SK-N-MC (cell line): Measurements from ENCODE around the gene IRF8.

Experiments used
- DNase-seq: peaks from one replicate; pipeline ENCODE4 v3.0.0-alpha.2; 2011; ENCODE audit warnings: low read depth, low spot score
- H3K27ac ChIP-seq: fragments of 200-600 bp; sonication (generic); 2 replicates; pipeline ENCODE4 v1.5.1; 2016; ENCODE audit warnings: mixed run types
- H3K36me3 ChIP-seq: fragments of 200-600 bp; sonication (generic); 2 replicates; pipeline ENCODE4 v1.6.1; 2017; ENCODE audit warnings: antibody characterized with exemption, low read length, mixed read lengths; ENCODE audit not compliant: insufficient read depth
- H3K4me3 ChIP-seq: fragments of 200-600 bp; sonication (generic); 2 replicates; pipeline ENCODE4 v1.5.1; 2016
- H3K9ac ChIP-seq: fragments of 200-600 bp; sonication (generic); 2 replicates; pipeline ENCODE4 v1.8.0; 2017; ENCODE audit warnings: mixed run types, mixed read lengths; ENCODE audit not compliant: insufficient read length
- H3K9me3 ChIP-seq: fragments of 200-600 bp; sonication (generic); 2 replicates; pipeline ENCODE4 v1.6.1; 2017; ENCODE audit warnings: low read depth, mild to moderate bottlenecking, antibody characterized with exemption, low read length, moderate library complexity, mixed read lengths
- EZH2 ChIP-seq: fragments of 200-600 bp; sonication (generic); IDR thresholded peaks from one replicate; pipeline ENCODE4 v1.6.1; 2017; ENCODE audit warnings: antibody characterized with exemption
- FOXP2 ChIP-seq: optimal IDR thresholded peaks from 2 replicates; pipeline ENCODE3; 2011; ENCODE audit warnings: mild to moderate bottlenecking, moderate library complexity; ENCODE audit not compliant: insufficient read depth; ENCODE audit errors: extremely low read length, control extremely low read depth
- POLR2AphosphoS5 ChIP-seq: IDR thresholded peaks from 2 replicates; pipeline ENCODE4 v1.6.1; 2012; ENCODE audit warnings: mild to moderate bottlenecking, low read depth, low read length, borderline replicate concordance

IRF8 gene

GRCh38 chr16:85944572-85945423 is 45.8 kb downstream of the IRF8 start:
- Histone ChIP-seq H3K4me3 (no peak overlapping the region), H3K9me3 (no peaks in the 10 kb centered on the region), H3K9ac (no peak overlapping the region), H3K36me3 (no peaks in the 10 kb centered on the region), H3K27ac (no peak overlapping the region)
- no peak for DNase-seq
- TF ChIP-seq EZH2 (no peak), FOXP2 (no peak), POLR2AphosphoS5 (no peak)

DNA sequence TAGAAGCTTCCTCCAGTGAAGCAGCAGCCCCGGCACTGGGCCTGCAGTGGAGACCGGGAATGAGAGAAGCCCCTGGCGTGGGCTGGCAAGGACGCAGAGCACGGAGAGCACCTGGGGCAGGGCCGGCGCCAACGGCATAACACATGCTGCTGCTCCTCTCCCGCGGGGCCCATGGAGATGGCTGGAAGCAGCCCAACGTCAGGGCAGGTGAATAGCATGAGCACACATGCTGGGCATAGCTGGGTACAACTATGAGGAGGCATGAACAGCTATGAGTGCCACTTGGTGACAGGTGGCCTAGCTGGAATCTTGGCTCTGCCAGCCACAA is 46.4 kb downstream of the IRF8 start:
- TF ChIP-seq FOXP2 (no peak), POLR2AphosphoS5 (no peak), EZH2 (no peak)
- no peak overlapping the region for H3K9ac ChIP-seq
- H3K36me3 ChIP-seq, result no peaks in the 10 kb centered on the region
- no peaks in the 10 kb centered on the region for H3K9me3 ChIP-seq
- no peak overlapping the region for H3K27ac ChIP-seq
- DNase-seq, result no peak
- H3K4me3 ChIP-seq, result no peak overlapping the region

- no peak for DNase-seq
- Histone ChIP-seq H3K9me3 (no peaks in the 10 kb centered on the region), H3K4me3 (no peak overlapping the region), H3K9ac (no peak overlapping the region), H3K36me3 (no peaks in the 10 kb centered on the region), H3K27ac (no peak overlapping the region)
- TF ChIP-seq EZH2 (no peak), FOXP2 (no peak), POLR2AphosphoS5 (no peak)
These were observed 47.7 kb downstream of the IRF8 start for GRCh38 chr16:85946541-85947124.

- Histone ChIP-seq H3K4me3 (no peak overlapping the region), H3K27ac (no peak overlapping the region), H3K9me3 (no peaks in the 10 kb centered on the region), H3K9ac (no peak overlapping the region), H3K36me3 (no peaks in the 10 kb centered on the region)
- DNase-seq, result no peak
- TF ChIP-seq POLR2AphosphoS5 (no peak), EZH2 (no peak), FOXP2 (no peak)
These were observed 48.5 kb downstream of the IRF8 start for GRCh38 chr16:85947230-85948137.

- H3K9ac ChIP-seq, result no peak overlapping the region
These were observed 49.2 kb downstream of the IRF8 start for GRCh38 chr16:85948138-85948509.

DNA sequence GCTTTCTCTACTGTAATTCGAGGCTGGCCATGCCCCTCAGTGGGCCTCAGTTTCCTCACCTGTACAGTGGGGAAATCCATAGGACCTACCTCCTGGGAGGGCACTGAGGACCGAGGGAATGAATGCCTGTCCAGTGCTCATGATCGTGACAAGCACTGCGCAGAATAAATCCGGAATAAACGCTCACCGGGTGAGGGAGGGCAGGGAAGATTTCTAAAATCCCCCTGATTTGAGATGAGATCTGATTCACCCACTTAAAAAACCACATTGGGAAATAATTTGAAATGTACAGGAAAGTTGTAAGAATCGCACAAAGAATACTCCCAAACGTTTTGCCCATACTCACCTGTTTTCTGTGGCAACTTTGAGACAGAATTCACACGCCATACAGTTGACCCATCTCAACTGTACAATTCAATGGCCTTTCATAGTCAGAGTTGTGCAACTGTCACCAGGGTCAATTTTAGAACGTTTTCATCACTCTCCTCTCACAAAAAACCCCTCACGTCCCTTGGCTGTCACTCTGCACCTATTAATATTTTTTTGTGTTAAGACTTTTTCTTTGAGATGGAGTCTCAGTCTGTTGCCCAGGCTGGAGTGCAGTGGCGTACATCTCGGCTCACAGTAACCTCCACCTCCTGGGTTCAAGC is 49.8 kb downstream of the IRF8 start:
- no peak overlapping the region for H3K9ac ChIP-seq
- H3K9me3 ChIP-seq, result no peaks in the 10 kb centered on the region
- H3K27ac ChIP-seq, result no peak overlapping the region
- TF ChIP-seq EZH2 (no peak), POLR2AphosphoS5 (no peak), FOXP2 (no peak)
- DNase-seq, result no peak
- H3K36me3 ChIP-seq, result no peaks in the 10 kb centered on the region
- H3K4me3 ChIP-seq, result no peak overlapping the region

More at GRCh38 chr16:85948138-85948509, 49.2 kb downstream of the IRF8 start:
- no peaks in the 10 kb centered on the region for H3K36me3 ChIP-seq
- TF ChIP-seq FOXP2, result no peak
- no peak for TF ChIP-seq POLR2AphosphoS5
- no peak for TF ChIP-seq EZH2
- no peak overlapping the region for H3K4me3 ChIP-seq
- no peak for DNase-seq
- no peaks in the 10 kb centered on the region for H3K9me3 ChIP-seq
- H3K27ac ChIP-seq, result no peak overlapping the region

- no peaks in the 10 kb centered on the region for H3K9me3 ChIP-seq
- DNase-seq, result no peak
- H3K4me3 ChIP-seq, result no peak overlapping the region
- TF ChIP-seq EZH2, result no peak
- TF ChIP-seq FOXP2, result no peak
- no peak for TF ChIP-seq POLR2AphosphoS5
- H3K36me3 ChIP-seq, result no peaks in the 10 kb centered on the region
- H3K27ac ChIP-seq, result no peak overlapping the region
- H3K9ac ChIP-seq, result no peak overlapping the region
These were observed 51.4 kb downstream of the IRF8 start for GRCh38 chr16:85950136-85950918.
